HEK293T (cell line): ENCODE results near the gene BGN.

Experiments
- BHLHE40 ChIP-seq: fragments of 450-650 bp; IDR thresholded peaks from 2 replicates; pipeline ENCODE4 v1.6.1; 2016; ENCODE audit warnings: mild to moderate bottlenecking, moderate library complexity, borderline replicate concordance
- FOXA1 ChIP-seq: fragments of 450-650 bp; IDR thresholded peaks from 2 replicates; pipeline ENCODE4 v1.6.1; 2016; ENCODE audit warnings: mild to moderate bottlenecking
- PKNOX1 ChIP-seq: fragments of 450-650 bp; IDR thresholded peaks from 2 replicates; pipeline ENCODE4 v1.6.1; 2016
- SP1 ChIP-seq: fragments of 450-650 bp; IDR thresholded peaks from 2 replicates; pipeline ENCODE4 v1.6.1; 2017
- TARDBP ChIP-seq: fragments of 450-650 bp; IDR thresholded peaks from 2 replicates; pipeline ENCODE4 v1.6.1; 2016

GRCh38 chrX:153471663-153472280 lies 23.0 kb upstream of the BGN start:
- TF ChIP-seq PKNOX1 (no peak), TARDBP (no peak), SP1 (no peak), FOXA1 (no peak), BHLHE40 (no peak)
